ENCODE results near the gene LFNG.
"Not testable (repeated sequence)": the region's sequence is repeated elsewhere in the genome, so short reads cannot be mapped to it uniquely, and the experiment has no call there.

LFNG gene

GRCh38 chr7:2530071-2530987, 10.8 kb downstream of the LFNG start:
- DNase-seq (ENCODE audit: low spot score), result peak; percentile 71
- H3K9me3 Mint-ChIP-seq, result no peaks in the 10 kb centered on the region
- H3K4me3 Mint-ChIP-seq, result peak overlapping the region; percentile 78

GRCh38 chr7:2530994-2531795, 11.6 kb downstream of the LFNG start:
- not testable (repeated sequence) for DNase-seq (ENCODE audit: low spot score); H3K27me3 Mint-ChIP-seq (ENCODE audit: low read depth); H3K9me3 Mint-ChIP-seq
- Mint-ChIP-seq H3K4me1 (ENCODE audit: low read depth) (peaks cover 26% of the 10 kb centered on the region), H3K27ac (peak overlapping the region; percentile 91), H3K4me3 (peak overlapping the region; percentile 78), H3K36me3 (ENCODE audit: low read depth) (peaks cover 21% of the 10 kb centered on the region)

More at GRCh38 chr7:2530071-2530987, 10.8 kb downstream of the LFNG start:
- peaks cover 26% of the 10 kb centered on the region for H3K36me3 Mint-ChIP-seq (ENCODE audit: low read depth)
- H3K4me1 Mint-ChIP-seq (ENCODE audit: low read depth), result peaks cover 26% of the 10 kb centered on the region
- no peaks in the 10 kb centered on the region for H3K27me3 Mint-ChIP-seq (ENCODE audit: low read depth)
- H3K27ac Mint-ChIP-seq, result peak overlapping the region; percentile 91

- H3K4me3 Mint-ChIP-seq; H3K9me3 Mint-ChIP-seq; DNase-seq (ENCODE audit: low spot score); H3K27ac Mint-ChIP-seq; H3K27me3 Mint-ChIP-seq (ENCODE audit: low read depth): not testable (repeated sequence)
- H3K4me1 Mint-ChIP-seq (ENCODE audit: low read depth), result peaks cover 26% of the 10 kb centered on the region
- H3K36me3 Mint-ChIP-seq (ENCODE audit: low read depth), result peaks cover 19% of the 10 kb centered on the region
These were observed 12.2 kb downstream of the LFNG start for GRCh38 chr7:2531796-2532110.

GRCh38 chr7:2532199-2532772, 12.7 kb downstream of the LFNG start:
- H3K4me1 Mint-ChIP-seq (ENCODE audit: low read depth), result peaks cover 23% of the 10 kb centered on the region
- not testable (repeated sequence) for DNase-seq (ENCODE audit: low spot score); H3K4me3 Mint-ChIP-seq; H3K9me3 Mint-ChIP-seq; H3K27me3 Mint-ChIP-seq (ENCODE audit: low read depth)
- H3K27ac Mint-ChIP-seq, result peak overlapping the region; percentile 26
- H3K36me3 Mint-ChIP-seq (ENCODE audit: low read depth), result peaks cover 18% of the 10 kb centered on the region

GRCh38 chr7:2532816-2533215, 13.2 kb downstream of the LFNG start:
- not testable (repeated sequence) for H3K9me3 Mint-ChIP-seq; DNase-seq (ENCODE audit: low spot score); H3K27me3 Mint-ChIP-seq (ENCODE audit: low read depth); H3K27ac Mint-ChIP-seq; H3K4me3 Mint-ChIP-seq
- Mint-ChIP-seq H3K36me3 (ENCODE audit: low read depth) (peaks cover 13% of the 10 kb centered on the region), H3K4me1 (ENCODE audit: low read depth) (peaks cover 18% of the 10 kb centered on the region)

- H3K36me3 Mint-ChIP-seq (ENCODE audit: low read depth); H3K27me3 Mint-ChIP-seq (ENCODE audit: low read depth); H3K27ac Mint-ChIP-seq; H3K9me3 Mint-ChIP-seq; DNase-seq (ENCODE audit: low spot score); H3K4me3 Mint-ChIP-seq: not testable (repeated sequence)
- H3K4me1 Mint-ChIP-seq (ENCODE audit: low read depth), result peaks cover 10% of the 10 kb centered on the region
These were observed 14.0 kb downstream of the LFNG start for GRCh38 chr7:2533566-2533965.

GRCh38 chr7:2534214-2534613, 14.6 kb downstream of the LFNG start:
- Mint-ChIP-seq H3K4me1 (ENCODE audit: low read depth) (peaks cover 10% of the 10 kb centered on the region), H3K36me3 (ENCODE audit: low read depth) (peaks cover 10% of the 10 kb centered on the region)
- H3K27me3 Mint-ChIP-seq (ENCODE audit: low read depth); DNase-seq (ENCODE audit: low spot score); H3K27ac Mint-ChIP-seq; H3K9me3 Mint-ChIP-seq; H3K4me3 Mint-ChIP-seq: not testable (repeated sequence)

GRCh38 chr7:2535872-2536627, 16.5 kb downstream of the LFNG start:
- not testable (repeated sequence) for H3K4me3 Mint-ChIP-seq; H3K27me3 Mint-ChIP-seq (ENCODE audit: low read depth); H3K36me3 Mint-ChIP-seq (ENCODE audit: low read depth); H3K27ac Mint-ChIP-seq; H3K9me3 Mint-ChIP-seq; DNase-seq (ENCODE audit: low spot score); H3K4me1 Mint-ChIP-seq (ENCODE audit: low read depth)

- H3K27ac Mint-ChIP-seq, result no peak overlapping the region
- H3K9me3 Mint-ChIP-seq, result no peaks in the 10 kb centered on the region
- H3K4me3 Mint-ChIP-seq, result no peak overlapping the region
- peaks cover 6% of the 10 kb centered on the region for H3K36me3 Mint-ChIP-seq (ENCODE audit: low read depth)
- H3K4me1 Mint-ChIP-seq (ENCODE audit: low read depth), result no peaks in the 10 kb centered on the region
- DNase-seq (ENCODE audit: low spot score), result no peak
- H3K27me3 Mint-ChIP-seq (ENCODE audit: low read depth), result no peaks in the 10 kb centered on the region
These were observed 18.6 kb downstream of the LFNG start for GRCh38 chr7:2537981-2538851.

GRCh38 chr7:2539031-2539911, 19.7 kb downstream of the LFNG start:
- no peaks in the 10 kb centered on the region for H3K4me1 Mint-ChIP-seq (ENCODE audit: low read depth)
- no peak for DNase-seq (ENCODE audit: low spot score)
- H3K36me3 Mint-ChIP-seq (ENCODE audit: low read depth), result peaks cover 10% of the 10 kb centered on the region
- no peak overlapping the region for H3K4me3 Mint-ChIP-seq
- H3K9me3 Mint-ChIP-seq, result no peaks in the 10 kb centered on the region
- no peaks in the 10 kb centered on the region for H3K27me3 Mint-ChIP-seq (ENCODE audit: low read depth)
- H3K27ac Mint-ChIP-seq, result no peak overlapping the region

GRCh38 chr7:2540133-2540532, 20.6 kb downstream of the LFNG start:
- H3K4me1 Mint-ChIP-seq (ENCODE audit: low read depth), result no peaks in the 10 kb centered on the region
- no peaks in the 10 kb centered on the region for H3K27me3 Mint-ChIP-seq (ENCODE audit: low read depth)
- no peaks in the 10 kb centered on the region for H3K9me3 Mint-ChIP-seq
- no peak for DNase-seq (ENCODE audit: low spot score)
- peaks cover 10% of the 10 kb centered on the region for H3K36me3 Mint-ChIP-seq (ENCODE audit: low read depth)
- H3K4me3 Mint-ChIP-seq, result no peak overlapping the region
- H3K27ac Mint-ChIP-seq, result no peak overlapping the region

GRCh38 chr7:2540641-2541051, 21.1 kb downstream of the LFNG start:
- no peaks in the 10 kb centered on the region for H3K27me3 Mint-ChIP-seq (ENCODE audit: low read depth)
- no peak for DNase-seq (ENCODE audit: low spot score)
- H3K4me3 Mint-ChIP-seq, result no peak overlapping the region
- H3K27ac Mint-ChIP-seq, result no peak overlapping the region
- H3K36me3 Mint-ChIP-seq (ENCODE audit: low read depth), result peaks cover 10% of the 10 kb centered on the region
- no peaks in the 10 kb centered on the region for H3K4me1 Mint-ChIP-seq (ENCODE audit: low read depth)
- no peaks in the 10 kb centered on the region for H3K9me3 Mint-ChIP-seq
